Fibroblast of villous mesenchyme (primary cell): Measurements from ENCODE around the gene ELAC1. TPM values are rescaled to one million over a fixed set of nuclear protein-coding genes. Genes with fewer than 3 reads are reported as not detected.

Experiments used
- DNase-seq: peaks from one replicate; pipeline ENCODE4 v3.0.0-alpha.2; 2010; ENCODE audit warnings: low read depth
- H3K4me3 ChIP-seq: 2 replicates; pipeline ENCODE4 v1.5.1; 2011; ENCODE audit warnings: low read depth, mild to moderate bottlenecking, low read length
- total RNA-seq: library from RNA; depleted of rRNA; stranded (reverse); fragments of >200 nt; gene quantifications from 2 replicates; pipeline ENCODE4 v1.2.3, GENCODE V29; 2012
- TF ChIP-seq, protein P1 (sequence below): IDR thresholded peaks from 2 replicates; pipeline ENCODE4 v1.5.1; 2012; ENCODE audit warnings: low read depth, mild to moderate bottlenecking, low read length; ENCODE audit not compliant: insufficient read depth

ELAC1 gene
- total RNA-seq, 1 donor, result 8.6 TPM

DNA sequence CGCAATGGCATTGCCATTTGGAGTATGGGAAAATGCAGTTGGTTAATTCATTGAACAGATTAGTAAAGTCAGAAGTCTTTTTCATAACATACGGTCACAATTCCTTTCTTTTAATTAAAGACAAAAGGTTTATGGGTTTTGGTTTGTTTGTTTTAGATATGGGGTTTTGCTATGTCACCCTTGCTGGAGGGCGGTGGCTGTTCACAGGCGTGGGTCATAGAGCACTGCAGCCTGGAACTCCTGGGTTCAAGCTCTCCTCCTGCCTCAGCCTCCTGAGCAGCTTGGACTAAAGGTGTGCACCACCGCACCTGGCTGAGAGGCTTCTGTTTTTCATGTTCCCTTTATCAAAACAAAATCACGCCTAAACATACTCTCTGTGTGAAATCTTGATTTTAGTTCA lies 18.7 kb upstream of the ELAC1 start:
- H3K4me3 ChIP-seq, result no peak overlapping the region
- TF ChIP-seq, protein P1, sequence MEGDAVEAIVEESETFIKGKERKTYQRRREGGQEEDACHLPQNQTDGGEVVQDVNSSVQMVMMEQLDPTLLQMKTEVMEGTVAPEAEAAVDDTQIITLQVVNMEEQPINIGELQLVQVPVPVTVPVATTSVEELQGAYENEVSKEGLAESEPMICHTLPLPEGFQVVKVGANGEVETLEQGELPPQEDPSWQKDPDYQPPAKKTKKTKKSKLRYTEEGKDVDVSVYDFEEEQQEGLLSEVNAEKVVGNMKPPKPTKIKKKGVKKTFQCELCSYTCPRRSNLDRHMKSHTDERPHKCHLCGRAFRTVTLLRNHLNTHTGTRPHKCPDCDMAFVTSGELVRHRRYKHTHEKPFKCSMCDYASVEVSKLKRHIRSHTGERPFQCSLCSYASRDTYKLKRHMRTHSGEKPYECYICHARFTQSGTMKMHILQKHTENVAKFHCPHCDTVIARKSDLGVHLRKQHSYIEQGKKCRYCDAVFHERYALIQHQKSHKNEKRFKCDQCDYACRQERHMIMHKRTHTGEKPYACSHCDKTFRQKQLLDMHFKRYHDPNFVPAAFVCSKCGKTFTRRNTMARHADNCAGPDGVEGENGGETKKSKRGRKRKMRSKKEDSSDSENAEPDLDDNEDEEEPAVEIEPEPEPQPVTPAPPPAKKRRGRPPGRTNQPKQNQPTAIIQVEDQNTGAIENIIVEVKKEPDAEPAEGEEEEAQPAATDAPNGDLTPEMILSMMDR, result no peak
- no peak for DNase-seq

- DNase-seq, result no peak
- H3K4me3 ChIP-seq, result no peak overlapping the region
- TF ChIP-seq, protein P1, result no peak
These were observed 17.2 kb upstream of the ELAC1 start for GRCh38 chr18:50950626-50951025.

- DNase-seq, result no peak
- no peak overlapping the region for H3K4me3 ChIP-seq
- TF ChIP-seq, protein P1, result no peak
These were observed 14.0 kb upstream of the ELAC1 start for GRCh38 chr18:50953822-50954221.

- H3K4me3 ChIP-seq, result no peak overlapping the region
- no peak for DNase-seq
- TF ChIP-seq, protein P1, result no peak
These were observed 12.6 kb upstream of the ELAC1 start for GRCh38 chr18:50955253-50955652.

DNA sequence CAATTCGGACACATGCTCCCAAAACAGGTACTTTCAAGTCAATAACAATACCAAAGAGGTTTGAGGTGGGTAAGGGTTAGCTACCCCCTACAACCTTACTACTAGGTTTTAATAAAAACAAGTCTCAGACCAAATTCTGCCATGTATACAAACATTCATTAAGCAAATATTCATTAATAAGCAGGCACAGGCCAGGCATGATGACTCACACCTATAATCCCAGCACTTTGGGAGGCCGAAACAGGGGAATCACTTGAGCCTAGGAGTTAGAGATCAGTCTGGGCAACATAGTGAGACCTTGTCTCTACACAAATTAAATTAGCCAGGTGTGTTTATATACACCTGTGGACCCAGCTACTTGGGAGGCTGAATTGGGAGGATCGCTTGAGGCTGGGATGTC lies 11.7 kb upstream of the ELAC1 start:
- no peak for DNase-seq
- TF ChIP-seq, protein P1, result no peak
- no peak overlapping the region for H3K4me3 ChIP-seq

- TF ChIP-seq, protein P1, result no peak
- H3K4me3 ChIP-seq, result no peak overlapping the region
- DNase-seq, result no peak
These were observed 5.9 kb upstream of the ELAC1 start for GRCh38 chr18:50961974-50962373.

- no peak for DNase-seq
- no peak overlapping the region for H3K4me3 ChIP-seq
- TF ChIP-seq, protein P1, result no peak
These were observed 1.6 kb downstream of the ELAC1 start for GRCh38 chr18:50969448-50969847.
